ENCODE results near the gene CNTN4. TPM values are rescaled to one million over a fixed set of nuclear protein-coding genes. Genes with fewer than 3 reads are reported as not detected.

CNTN4 gene
- total RNA-seq, 1 donor from 2014 or later, result 5.2 TPM

DNA sequence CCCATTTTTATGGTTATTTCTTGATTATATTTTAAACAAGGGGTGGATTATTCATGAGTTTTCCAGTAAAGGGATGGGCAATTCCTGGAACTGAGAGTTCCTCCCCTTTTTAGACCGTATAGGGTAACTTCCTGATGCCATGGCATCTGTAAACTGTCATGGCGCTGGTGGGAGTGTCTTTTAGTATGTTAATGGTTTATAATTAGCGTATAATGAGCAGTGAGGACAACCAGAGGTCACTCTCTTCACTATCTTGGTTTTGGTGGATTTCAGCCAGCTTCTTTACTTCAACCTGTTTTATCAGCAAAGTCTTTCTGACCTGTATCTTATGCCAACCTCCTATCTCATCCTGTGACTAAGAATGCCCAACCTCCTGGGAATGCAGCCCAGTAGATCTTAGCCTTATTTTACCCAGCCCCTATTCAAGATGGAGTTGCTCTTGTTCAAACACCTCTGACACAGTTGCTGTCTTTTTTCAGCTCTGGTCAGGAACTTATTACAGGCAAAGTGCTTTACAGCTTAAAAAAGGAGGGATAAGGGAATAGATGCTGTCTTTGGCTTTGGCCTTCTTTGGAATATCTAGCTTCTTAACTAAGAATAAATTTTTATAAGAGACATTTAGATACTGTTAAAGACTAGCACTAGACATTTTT, 257.8 kb downstream of the CNTN4 start:
- H3K79me2 ChIP-seq (ENCODE audit: low read depth), result no peaks in the 10 kb centered on the region
- no peaks in the 10 kb centered on the region for H3K36me3 ChIP-seq
- no peaks in the 10 kb centered on the region for H3F3A ChIP-seq (ENCODE audit: low read depth)
- no peak overlapping the region for H3K27ac Mint-ChIP-seq
- no peaks in the 10 kb centered on the region for H3K27me3 ChIP-seq
- peaks cover 2% of the 10 kb centered on the region for H3K27me3 Mint-ChIP-seq (ENCODE audit: insufficient read depth, low read depth)
- no peaks in the 10 kb centered on the region for H3K9me3 ChIP-seq (ENCODE audit: low read depth)
- no peak overlapping the region for H3K4me3 Mint-ChIP-seq
- peaks cover 8% of the 10 kb centered on the region for H3K4me1 ChIP-seq
- DNase-seq (ENCODE audit: low spot score), result no peak
- H3K4me2 ChIP-seq, result no peak overlapping the region
- no peak overlapping the region for H3K27ac ChIP-seq
- no peak overlapping the region for H2AFZ ChIP-seq (replicated peaks)
- no peak overlapping the region for H3K9ac ChIP-seq
- no peaks in the 10 kb centered on the region for H4K20me1 ChIP-seq (ENCODE audit: low read depth)
- H3K4me1 Mint-ChIP-seq, result peaks cover 17% of the 10 kb centered on the region
- no peak for TF ChIP-seq EZH2phosphoT487 (IDR thresholded peaks at IDR 0.05)
- TF ChIP-seq, protein P1, sequence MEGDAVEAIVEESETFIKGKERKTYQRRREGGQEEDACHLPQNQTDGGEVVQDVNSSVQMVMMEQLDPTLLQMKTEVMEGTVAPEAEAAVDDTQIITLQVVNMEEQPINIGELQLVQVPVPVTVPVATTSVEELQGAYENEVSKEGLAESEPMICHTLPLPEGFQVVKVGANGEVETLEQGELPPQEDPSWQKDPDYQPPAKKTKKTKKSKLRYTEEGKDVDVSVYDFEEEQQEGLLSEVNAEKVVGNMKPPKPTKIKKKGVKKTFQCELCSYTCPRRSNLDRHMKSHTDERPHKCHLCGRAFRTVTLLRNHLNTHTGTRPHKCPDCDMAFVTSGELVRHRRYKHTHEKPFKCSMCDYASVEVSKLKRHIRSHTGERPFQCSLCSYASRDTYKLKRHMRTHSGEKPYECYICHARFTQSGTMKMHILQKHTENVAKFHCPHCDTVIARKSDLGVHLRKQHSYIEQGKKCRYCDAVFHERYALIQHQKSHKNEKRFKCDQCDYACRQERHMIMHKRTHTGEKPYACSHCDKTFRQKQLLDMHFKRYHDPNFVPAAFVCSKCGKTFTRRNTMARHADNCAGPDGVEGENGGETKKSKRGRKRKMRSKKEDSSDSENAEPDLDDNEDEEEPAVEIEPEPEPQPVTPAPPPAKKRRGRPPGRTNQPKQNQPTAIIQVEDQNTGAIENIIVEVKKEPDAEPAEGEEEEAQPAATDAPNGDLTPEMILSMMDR (IDR thresholded peaks at IDR 0.05), result no peak
- TF ChIP-seq EZH2 (IDR thresholded peaks at IDR 0.05), result no peak
- peaks cover 2% of the 10 kb centered on the region for H3K36me3 Mint-ChIP-seq
- H3K9me3 Mint-ChIP-seq, result peaks cover 5% of the 10 kb centered on the region
- no peak overlapping the region for H3K4me3 ChIP-seq

DNA sequence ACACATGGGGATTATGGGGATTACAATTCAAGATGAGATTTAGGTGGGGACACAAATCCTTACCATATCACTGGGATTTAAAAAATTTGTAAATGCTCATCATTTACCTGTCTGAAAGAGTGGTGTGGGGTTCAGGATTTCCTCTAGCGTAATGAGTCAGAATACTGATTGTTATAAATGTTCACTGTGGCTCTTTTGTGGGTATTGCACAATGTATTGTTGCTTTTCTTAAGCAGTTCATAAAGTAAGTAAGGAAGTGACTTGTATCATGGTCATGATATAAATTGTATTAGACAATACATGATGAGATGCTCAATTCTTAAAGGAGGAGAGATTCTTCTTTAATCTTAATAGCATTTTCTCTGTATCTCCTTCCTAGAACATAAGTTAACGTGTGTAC, 262.1 kb downstream of the CNTN4 start:
- no peak overlapping the region for H3K4me3 Mint-ChIP-seq
- Histone ChIP-seq H3K79me2 (ENCODE audit: low read depth) (no peaks in the 10 kb centered on the region), H3K9me3 (ENCODE audit: low read depth) (no peaks in the 10 kb centered on the region), H3K4me2 (no peak overlapping the region), H3K4me3 (no peak overlapping the region), H3K27ac (no peak overlapping the region), H3K36me3 (no peaks in the 10 kb centered on the region), H3F3A (ENCODE audit: low read depth) (no peaks in the 10 kb centered on the region), H3K27me3 (no peaks in the 10 kb centered on the region), H3K4me1 (peaks cover 12% of the 10 kb centered on the region), H4K20me1 (ENCODE audit: low read depth) (no peaks in the 10 kb centered on the region), H3K9ac (no peak overlapping the region), H2AFZ (replicated peaks) (no peak overlapping the region)
- no peaks in the 10 kb centered on the region for H3K9me3 Mint-ChIP-seq
- peaks cover 6% of the 10 kb centered on the region for H3K4me1 Mint-ChIP-seq
- TF ChIP-seq, protein P1 (IDR thresholded peaks at IDR 0.05), result no peak
- TF ChIP-seq EZH2 (IDR thresholded peaks at IDR 0.05) (no peak), EZH2phosphoT487 (IDR thresholded peaks at IDR 0.05) (no peak)
- no peaks in the 10 kb centered on the region for H3K36me3 Mint-ChIP-seq
- H3K27ac Mint-ChIP-seq, result no peak overlapping the region
- H3K27me3 Mint-ChIP-seq (ENCODE audit: insufficient read depth, low read depth), result peaks cover 1% of the 10 kb centered on the region
- DNase-seq (ENCODE audit: low spot score), result no peak

DNA sequence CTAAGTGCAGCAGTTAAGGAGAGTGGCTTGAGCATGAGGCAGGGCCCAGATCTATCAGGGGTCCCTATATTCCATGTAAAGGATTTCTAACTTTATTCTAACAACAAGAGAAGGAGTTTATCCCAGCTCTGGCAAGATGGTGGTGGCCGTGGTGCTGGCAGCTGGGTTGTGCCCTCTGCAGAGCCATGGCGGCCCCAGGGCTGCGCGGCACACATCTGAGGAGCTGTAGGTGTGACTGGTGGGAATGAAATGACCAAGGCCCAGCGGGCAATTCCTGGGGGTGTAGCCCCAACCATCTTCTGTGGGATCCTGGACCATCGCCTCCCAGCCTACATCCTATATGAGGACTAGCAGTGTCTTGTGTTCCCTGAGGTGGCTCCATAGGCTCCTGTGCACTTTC, 263.5 kb downstream of the CNTN4 start:
- H3K4me1 ChIP-seq, result peaks cover 12% of the 10 kb centered on the region
- Mint-ChIP-seq H3K27ac (peak overlapping the region; percentile 52), H3K4me1 (peaks cover 6% of the 10 kb centered on the region), H3K27me3 (ENCODE audit: insufficient read depth, low read depth) (no peaks in the 10 kb centered on the region), H3K36me3 (no peaks in the 10 kb centered on the region), H3K4me3 (no peak overlapping the region), H3K9me3 (no peaks in the 10 kb centered on the region)
- no peaks in the 10 kb centered on the region for H3F3A ChIP-seq (ENCODE audit: low read depth)
- TF ChIP-seq, protein P1 (IDR thresholded peaks at IDR 0.05), result no peak
- no peak for TF ChIP-seq EZH2 (IDR thresholded peaks at IDR 0.05)
- TF ChIP-seq EZH2phosphoT487 (IDR thresholded peaks at IDR 0.05), result no peak
- H3K4me3 ChIP-seq, result no peak overlapping the region
- no peak overlapping the region for H2AFZ ChIP-seq (replicated peaks)
- no peak overlapping the region for H3K27ac ChIP-seq
- H3K9ac ChIP-seq, result no peak overlapping the region
- no peaks in the 10 kb centered on the region for H3K27me3 ChIP-seq
- H3K79me2 ChIP-seq (ENCODE audit: low read depth), result no peaks in the 10 kb centered on the region
- H3K36me3 ChIP-seq, result no peaks in the 10 kb centered on the region
- no peak overlapping the region for H3K4me2 ChIP-seq
- no peaks in the 10 kb centered on the region for H3K9me3 ChIP-seq (ENCODE audit: low read depth)
- DNase-seq (ENCODE audit: low spot score), result no peak
- no peaks in the 10 kb centered on the region for H4K20me1 ChIP-seq (ENCODE audit: low read depth)
